Measurements from ENCODE around the gene STN1.

STN1 gene

GRCh38 chr10:103855852-103856796 lies 61.9 kb downstream of the STN1 start:
- Histone ChIP-seq H3K9me3 (ENCODE audit: control insufficient read depth, low read length) (no peaks in the 10 kb centered on the region), H3K4me1 (ENCODE audit: control insufficient read depth, insufficient read depth, low read length, poor library complexity, severe bottlenecking) (peaks cover 16% of the 10 kb centered on the region), H3K27ac (ENCODE audit: insufficient read depth, low read length, poor library complexity, severe bottlenecking) (no peak overlapping the region), H3K27me3 (replicated peaks; ENCODE audit: control insufficient read depth, insufficient read depth, low read length, poor library complexity, severe bottlenecking) (peaks cover 5% of the 10 kb centered on the region), H3K36me3 (ENCODE audit: control insufficient read depth, insufficient read depth, low read length) (no peaks in the 10 kb centered on the region), H3K4me3 (ENCODE audit: insufficient read depth, low read depth, low read length, poor library complexity, severe bottlenecking) (peak overlapping the region; percentile 44)
- DNase-seq: no peak

- H3K4me3 ChIP-seq (ENCODE audit: insufficient read depth, low read depth, low read length, poor library complexity, severe bottlenecking): peak within 1 kb of the TSS; percentile 62
Measured at GRCh38 chr10:103855424-103855823, 62.6 kb downstream of the STN1 start, which contains the start of gene SH3PXD2A. Gene SH3PXD2A (minus strand): TSS chr10:103855576. CDS start chr10:103855266, 310 bp downstream.

GRCh38 chr10:103854686-103855391 lies 63.1 kb downstream of the STN1 start:
- Histone ChIP-seq H3K4me3 (ENCODE audit: insufficient read depth, low read depth, low read length, poor library complexity, severe bottlenecking) (peak overlapping the region; percentile 62), H3K9me3 (ENCODE audit: control insufficient read depth, low read length) (no peaks in the 10 kb centered on the region), H3K27me3 (replicated peaks; ENCODE audit: control insufficient read depth, insufficient read depth, low read length, poor library complexity, severe bottlenecking) (peaks cover 5% of the 10 kb centered on the region), H3K36me3 (ENCODE audit: control insufficient read depth, insufficient read depth, low read length) (no peaks in the 10 kb centered on the region), H3K4me1 (ENCODE audit: control insufficient read depth, insufficient read depth, low read length, poor library complexity, severe bottlenecking) (peaks cover 16% of the 10 kb centered on the region), H3K27ac (ENCODE audit: insufficient read depth, low read length, poor library complexity, severe bottlenecking) (no peak overlapping the region)
- no peak for DNase-seq

More at GRCh38 chr10:103855424-103855823, 62.6 kb downstream of the STN1 start, which contains the start of gene SH3PXD2A:
- Histone ChIP-seq H3K27me3 (replicated peaks; ENCODE audit: control insufficient read depth, insufficient read depth, low read length, poor library complexity, severe bottlenecking) (peaks cover 5% of the 10 kb centered on the region), H3K4me1 (ENCODE audit: control insufficient read depth, insufficient read depth, low read length, poor library complexity, severe bottlenecking) (peaks cover 16% of the 10 kb centered on the region), H3K27ac (ENCODE audit: insufficient read depth, low read length, poor library complexity, severe bottlenecking) (no peak within 1 kb of the TSS), H3K9me3 (ENCODE audit: control insufficient read depth, low read length) (no peaks in the 10 kb centered on the region), H3K36me3 (ENCODE audit: control insufficient read depth, insufficient read depth, low read length) (no peaks in the 10 kb centered on the region)
- DNase-seq: peak in 1 of 3 donors; percentile 5

GRCh38 chr10:103854265-103854685 lies 63.7 kb downstream of the STN1 start:
- Histone ChIP-seq H3K9me3 (ENCODE audit: control insufficient read depth, low read length) (no peaks in the 10 kb centered on the region), H3K27ac (ENCODE audit: insufficient read depth, low read length, poor library complexity, severe bottlenecking) (no peak overlapping the region), H3K4me1 (ENCODE audit: control insufficient read depth, insufficient read depth, low read length, poor library complexity, severe bottlenecking) (peaks cover 16% of the 10 kb centered on the region), H3K4me3 (ENCODE audit: insufficient read depth, low read depth, low read length, poor library complexity, severe bottlenecking) (peak overlapping the region; percentile 62), H3K36me3 (ENCODE audit: control insufficient read depth, insufficient read depth, low read length) (no peaks in the 10 kb centered on the region), H3K27me3 (replicated peaks; ENCODE audit: control insufficient read depth, insufficient read depth, low read length, poor library complexity, severe bottlenecking) (peaks cover 5% of the 10 kb centered on the region)
- no peak for DNase-seq

GRCh38 chr10:103853428-103854264 lies 64.3 kb downstream of the STN1 start:
- Histone ChIP-seq H3K27ac (ENCODE audit: insufficient read depth, low read length, poor library complexity, severe bottlenecking) (no peak overlapping the region), H3K4me3 (ENCODE audit: insufficient read depth, low read depth, low read length, poor library complexity, severe bottlenecking) (no peak overlapping the region), H3K36me3 (ENCODE audit: control insufficient read depth, insufficient read depth, low read length) (no peaks in the 10 kb centered on the region), H3K4me1 (ENCODE audit: control insufficient read depth, insufficient read depth, low read length, poor library complexity, severe bottlenecking) (peaks cover 16% of the 10 kb centered on the region), H3K27me3 (replicated peaks; ENCODE audit: control insufficient read depth, insufficient read depth, low read length, poor library complexity, severe bottlenecking) (peaks cover 5% of the 10 kb centered on the region), H3K9me3 (ENCODE audit: control insufficient read depth, low read length) (no peaks in the 10 kb centered on the region)
- no peak for DNase-seq

GRCh38 chr10:103852856-103853255 lies 65.1 kb downstream of the STN1 start:
- Histone ChIP-seq H3K27ac (ENCODE audit: insufficient read depth, low read length, poor library complexity, severe bottlenecking) (no peak overlapping the region), H3K36me3 (ENCODE audit: control insufficient read depth, insufficient read depth, low read length) (no peaks in the 10 kb centered on the region), H3K9me3 (ENCODE audit: control insufficient read depth, low read length) (no peaks in the 10 kb centered on the region), H3K27me3 (replicated peaks; ENCODE audit: control insufficient read depth, insufficient read depth, low read length, poor library complexity, severe bottlenecking) (peaks cover 5% of the 10 kb centered on the region), H3K4me3 (ENCODE audit: insufficient read depth, low read depth, low read length, poor library complexity, severe bottlenecking) (no peak overlapping the region), H3K4me1 (ENCODE audit: control insufficient read depth, insufficient read depth, low read length, poor library complexity, severe bottlenecking) (peaks cover 16% of the 10 kb centered on the region)
- no peak for DNase-seq

GRCh38 chr10:103852189-103852711 lies 65.7 kb downstream of the STN1 start:
- DNase-seq: no peak
- peaks cover 5% of the 10 kb centered on the region for H3K27me3 ChIP-seq (replicated peaks; ENCODE audit: control insufficient read depth, insufficient read depth, low read length, poor library complexity, severe bottlenecking)
- H3K4me1 ChIP-seq (ENCODE audit: control insufficient read depth, insufficient read depth, low read length, poor library complexity, severe bottlenecking): peaks cover 16% of the 10 kb centered on the region
- no peaks in the 10 kb centered on the region for H3K36me3 ChIP-seq (ENCODE audit: control insufficient read depth, insufficient read depth, low read length)
- H3K9me3 ChIP-seq (ENCODE audit: control insufficient read depth, low read length): no peaks in the 10 kb centered on the region
- H3K27ac ChIP-seq (ENCODE audit: insufficient read depth, low read length, poor library complexity, severe bottlenecking): no peak overlapping the region
- H3K4me3 ChIP-seq (ENCODE audit: insufficient read depth, low read depth, low read length, poor library complexity, severe bottlenecking): no peak overlapping the region

GRCh38 chr10:103851261-103851660 lies 66.7 kb downstream of the STN1 start:
- Histone ChIP-seq H3K27ac (ENCODE audit: insufficient read depth, low read length, poor library complexity, severe bottlenecking) (no peak overlapping the region), H3K9me3 (ENCODE audit: control insufficient read depth, low read length) (no peaks in the 10 kb centered on the region), H3K27me3 (replicated peaks; ENCODE audit: control insufficient read depth, insufficient read depth, low read length, poor library complexity, severe bottlenecking) (peaks cover 5% of the 10 kb centered on the region), H3K4me3 (ENCODE audit: insufficient read depth, low read depth, low read length, poor library complexity, severe bottlenecking) (no peak overlapping the region), H3K4me1 (ENCODE audit: control insufficient read depth, insufficient read depth, low read length, poor library complexity, severe bottlenecking) (peaks cover 22% of the 10 kb centered on the region), H3K36me3 (ENCODE audit: control insufficient read depth, insufficient read depth, low read length) (no peaks in the 10 kb centered on the region)
- no peak for DNase-seq

- Histone ChIP-seq H3K4me1 (ENCODE audit: control insufficient read depth, insufficient read depth, low read length, poor library complexity, severe bottlenecking) (peaks cover 24% of the 10 kb centered on the region), H3K9me3 (ENCODE audit: control insufficient read depth, low read length) (no peaks in the 10 kb centered on the region), H3K27ac (ENCODE audit: insufficient read depth, low read length, poor library complexity, severe bottlenecking) (no peak overlapping the region), H3K4me3 (ENCODE audit: insufficient read depth, low read depth, low read length, poor library complexity, severe bottlenecking) (no peak overlapping the region), H3K27me3 (replicated peaks; ENCODE audit: control insufficient read depth, insufficient read depth, low read length, poor library complexity, severe bottlenecking) (no peaks in the 10 kb centered on the region), H3K36me3 (ENCODE audit: control insufficient read depth, insufficient read depth, low read length) (no peaks in the 10 kb centered on the region)
- DNase-seq: no peak
Measured at GRCh38 chr10:103850572-103850895, 67.5 kb downstream of the STN1 start.
